HepG2 (cell line): ENCODE measurements around the gene OSBPL2. TPM values are rescaled to one million over a fixed set of nuclear protein-coding genes. Genes with fewer than 3 reads are reported as not detected.

Experiments used
- EP300 ChIP-seq, 3 experiments: sonication (generic) in 1 of 3; formaldehyde crosslinking in 1 of 3; IDR thresholded peaks; 2 replicates each; pipeline versions ENCODE4 v1.5.1 to v1.6.1; 2011 to 2020; ENCODE audit warnings: low read depth in 2 of 3, low read length in 2 of 3, borderline replicate concordance in 1 of 3, improper control_type of control experiment in 1 of 3, mild to moderate bottlenecking in 1 of 3, missing genetic modification reagents in 1 of 3, moderate library complexity in 1 of 3
- HOXA3 ChIP-seq: sonication (generic); formaldehyde crosslinking; IDR thresholded peaks from 2 replicates; pipeline ENCODE4 v1.5.0; 2020; ENCODE audit warnings: missing genetic modification reagents
- MAFF ChIP-seq: IDR thresholded peaks from 2 replicates; pipeline ENCODE4 v1.6.1; 2011; ENCODE audit warnings: low read depth, low read length, improper control_type of control experiment
- PAF1 ChIP-seq: IDR thresholded peaks from 2 replicates; pipeline ENCODE4 v1.6.1; 2016; ENCODE audit warnings: missing genetic modification reagents, missing compliant biosample characterization
- PHF8 ChIP-seq: sonication (generic); formaldehyde crosslinking; IDR thresholded peaks from 2 replicates; pipeline ENCODE4 v1.5.0; 2020; ENCODE audit warnings: missing genetic modification reagents
- SP1 ChIP-seq, 2 experiments: fragments of 450-650 bp in 1 of 2; sonication (generic) in 1 of 2; formaldehyde crosslinking in 1 of 2; IDR thresholded peaks; 2 replicates each; pipeline versions ENCODE4 v1.4.0 to v1.6.1; 2016 to 2020; ENCODE audit warnings: missing genetic modification reagents in 1 of 2
- TEAD3 ChIP-seq: optimal IDR thresholded peaks from 2 replicates; pipeline ENCODE3; 2016; ENCODE audit warnings: borderline replicate concordance
- ZNF331 ChIP-seq: sonication (generic); formaldehyde crosslinking; IDR thresholded peaks from 2 replicates; pipeline ENCODE4 v1.4.0; 2020; ENCODE audit warnings: missing genetic modification reagents
- ZNF572 ChIP-seq: sonication (generic); formaldehyde crosslinking; IDR thresholded peaks from 2 replicates; pipeline ENCODE4 v1.5.1; 2020; ENCODE audit warnings: mild to moderate bottlenecking, missing genetic modification reagents
- polyA plus RNA-seq, 8 experiments: library from polyadenylated mRNA; depleted of rRNA in 3 of 8; stranded (reverse) in 7 of 8; unstranded in 1 of 8; fragments of >200 nt; fragmentation: Illumina TruSeq in 4 of 8; extraction: Trizol in 4 of 8; gene quantifications; 2 replicates each; pipeline versions ENCODE4 v1.2.1 to v1.2.3, GENCODE V29; 2011 to 2016; ENCODE audit warnings: low read depth in 4 of 8, missing spikeins in 1 of 8, mixed read lengths in 1 of 8; ENCODE audit not compliant: insufficient read depth in 1 of 8
- total RNA-seq, 5 experiments: library from RNA; depleted of rRNA; stranded (reverse); fragments of >200 nt; fragmentation: Illumina TruSeq; extraction: Trizol; gene quantifications; 2 replicates each; pipeline ENCODE4 v1.2.3, GENCODE V29; 2016; ENCODE audit warnings: low read depth in 1 of 5
- TF ChIP-seq, protein P1 (sequence below): sonication (generic); formaldehyde crosslinking; IDR thresholded peaks from 2 replicates; pipeline ENCODE4 v1.8.0; 2022; ENCODE audit warnings: missing genetic modification reagents, mild to moderate bottlenecking, inconsistent platforms, borderline replicate concordance
- TF ChIP-seq, protein P2 (sequence below): sonication (generic); formaldehyde crosslinking; IDR thresholded peaks from 2 replicates; pipeline ENCODE4 v1.4.0; 2020; ENCODE audit warnings: missing genetic modification reagents
- TF ChIP-seq, protein P3 (sequence below): IDR thresholded peaks from 2 replicates; pipeline ENCODE4 v1.6.1; 2016; ENCODE audit warnings: low read depth, control low read depth
- TF ChIP-seq, protein P4 (sequence below): sonication (generic); formaldehyde crosslinking; IDR thresholded peaks from 2 replicates; pipeline ENCODE4 v1.4.0; 2020; ENCODE audit warnings: missing genetic modification reagents, low read depth, mild to moderate bottlenecking, borderline replicate concordance
- TF ChIP-seq, protein P5 (sequence below): sonication (generic); formaldehyde crosslinking; IDR thresholded peaks from 2 replicates; pipeline ENCODE4 v1.4.0; 2020; ENCODE audit warnings: mild to moderate bottlenecking, missing genetic modification reagents
- TF ChIP-seq, protein P6 (sequence below): sonication (generic); formaldehyde crosslinking; IDR thresholded peaks from 2 replicates; pipeline ENCODE4 v1.4.0; 2020; ENCODE audit warnings: missing genetic modification reagents
- TF ChIP-seq, protein P7 (sequence below): sonication (generic); formaldehyde crosslinking; IDR thresholded peaks from 2 replicates; pipeline ENCODE4 v1.4.0; 2020; ENCODE audit warnings: missing genetic modification reagents; ENCODE audit errors: not compliant biosample characterization

The OSBPL2 gene
- total and polyA plus RNA-seq, 2 of the 13 experiments (the other 11 are each of a cell fraction or from before 2014, with no cell fraction given), result 18.5 to 37.4 TPM

DNA sequence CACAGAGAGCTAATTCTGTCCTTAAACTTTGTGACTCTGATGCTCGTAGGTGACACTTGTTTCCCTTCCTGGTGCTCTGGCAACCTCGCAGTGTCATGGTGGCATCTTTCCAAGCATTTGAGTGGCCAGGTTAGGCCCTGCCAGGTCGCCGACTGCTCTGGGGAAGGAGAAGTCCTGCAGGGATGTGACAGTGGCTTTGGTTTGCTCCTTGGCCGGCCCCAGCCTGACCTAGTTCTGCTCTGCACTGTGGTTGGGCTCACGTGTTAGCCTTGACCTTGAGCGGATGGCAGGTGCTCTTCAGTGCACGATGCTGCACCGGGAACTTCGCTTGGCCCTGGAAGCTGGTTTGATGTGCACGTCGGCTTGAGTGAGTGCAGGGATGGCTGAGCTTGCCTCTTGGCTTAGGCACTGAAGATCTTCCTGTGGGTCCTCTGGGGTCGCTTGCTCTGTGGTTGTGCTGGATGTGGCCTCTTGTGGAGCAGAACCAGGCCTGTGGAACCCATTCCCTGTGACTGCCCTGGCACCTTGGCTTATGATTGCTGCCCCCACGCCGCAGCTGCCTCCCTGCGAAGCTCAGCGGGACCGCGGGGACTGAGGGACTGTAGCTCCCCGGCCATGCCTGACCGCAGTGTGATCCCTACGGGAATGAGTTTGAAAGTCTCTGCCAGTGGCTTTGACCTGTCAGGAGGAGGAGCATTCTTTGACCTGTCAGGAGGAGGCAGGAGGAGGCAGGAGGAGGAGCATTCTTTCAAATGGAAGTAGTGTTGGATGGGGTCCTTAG is 8.7 kb downstream of the OSBPL2 start (continued):
- TF ChIP-seq EP300 (IDR thresholded peaks at IDR 0.05; ENCODE audit: low read depth in 2 of 2, low read length in 2 of 2), result no peak
- no peak for TF ChIP-seq EP300 (CRISPR knock-in tag; IDR thresholded peaks at IDR 0.05; ENCODE audit: borderline replicate concordance)
- TF ChIP-seq, protein P1, sequence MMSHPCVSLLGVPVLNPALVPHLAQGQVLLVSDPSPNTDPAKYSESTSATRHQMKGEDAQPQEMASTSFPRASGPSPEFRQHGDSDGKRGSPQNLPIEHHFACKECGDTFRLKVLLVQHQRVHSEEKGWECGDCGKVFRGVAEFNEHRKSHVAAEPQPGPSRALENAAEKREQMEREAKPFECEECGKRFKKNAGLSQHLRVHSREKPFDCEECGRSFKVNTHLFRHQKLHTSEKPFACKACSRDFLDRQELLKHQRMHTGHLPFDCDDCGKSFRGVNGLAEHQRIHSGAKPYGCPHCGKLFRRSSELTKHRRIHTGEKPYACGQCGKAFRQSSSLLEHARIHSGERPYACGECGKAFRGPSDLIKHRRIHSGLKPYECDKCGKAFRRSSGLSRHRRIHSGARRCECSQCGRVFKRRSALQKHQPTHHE (CRISPR knock-in tag), result no peak
- TF ChIP-seq, protein P2, sequence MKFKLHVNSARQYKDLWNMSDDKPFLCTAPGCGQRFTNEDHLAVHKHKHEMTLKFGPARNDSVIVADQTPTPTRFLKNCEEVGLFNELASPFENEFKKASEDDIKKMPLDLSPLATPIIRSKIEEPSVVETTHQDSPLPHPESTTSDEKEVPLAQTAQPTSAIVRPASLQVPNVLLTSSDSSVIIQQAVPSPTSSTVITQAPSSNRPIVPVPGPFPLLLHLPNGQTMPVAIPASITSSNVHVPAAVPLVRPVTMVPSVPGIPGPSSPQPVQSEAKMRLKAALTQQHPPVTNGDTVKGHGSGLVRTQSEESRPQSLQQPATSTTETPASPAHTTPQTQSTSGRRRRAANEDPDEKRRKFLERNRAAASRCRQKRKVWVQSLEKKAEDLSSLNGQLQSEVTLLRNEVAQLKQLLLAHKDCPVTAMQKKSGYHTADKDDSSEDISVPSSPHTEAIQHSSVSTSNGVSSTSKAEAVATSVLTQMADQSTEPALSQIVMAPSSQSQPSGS (CRISPR knock-in tag), result no peak
- TF ChIP-seq, protein P3, sequence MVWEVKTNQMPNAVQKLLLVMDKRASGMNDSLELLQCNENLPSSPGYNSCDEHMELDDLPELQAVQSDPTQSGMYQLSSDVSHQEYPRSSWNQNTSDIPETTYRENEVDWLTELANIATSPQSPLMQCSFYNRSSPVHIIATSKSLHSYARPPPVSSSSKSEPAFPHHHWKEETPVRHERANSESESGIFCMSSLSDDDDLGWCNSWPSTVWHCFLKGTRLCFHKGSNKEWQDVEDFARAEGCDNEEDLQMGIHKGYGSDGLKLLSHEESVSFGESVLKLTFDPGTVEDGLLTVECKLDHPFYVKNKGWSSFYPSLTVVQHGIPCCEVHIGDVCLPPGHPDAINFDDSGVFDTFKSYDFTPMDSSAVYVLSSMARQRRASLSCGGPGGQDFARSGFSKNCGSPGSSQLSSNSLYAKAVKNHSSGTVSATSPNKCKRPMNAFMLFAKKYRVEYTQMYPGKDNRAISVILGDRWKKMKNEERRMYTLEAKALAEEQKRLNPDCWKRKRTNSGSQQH, result no peak
- TF ChIP-seq, protein P4, sequence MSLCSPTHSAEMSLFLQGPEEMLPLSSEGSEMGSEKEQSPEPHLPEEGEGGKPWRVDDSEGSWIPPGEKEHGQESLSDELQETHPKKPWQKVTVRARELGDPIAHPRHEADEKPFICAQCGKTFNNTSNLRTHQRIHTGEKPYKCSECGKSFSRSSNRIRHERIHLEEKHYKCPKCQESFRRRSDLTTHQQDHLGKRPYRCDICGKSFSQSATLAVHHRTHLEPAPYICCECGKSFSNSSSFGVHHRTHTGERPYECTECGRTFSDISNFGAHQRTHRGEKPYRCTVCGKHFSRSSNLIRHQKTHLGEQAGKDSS, result no peak
- TF ChIP-seq, protein P5, sequence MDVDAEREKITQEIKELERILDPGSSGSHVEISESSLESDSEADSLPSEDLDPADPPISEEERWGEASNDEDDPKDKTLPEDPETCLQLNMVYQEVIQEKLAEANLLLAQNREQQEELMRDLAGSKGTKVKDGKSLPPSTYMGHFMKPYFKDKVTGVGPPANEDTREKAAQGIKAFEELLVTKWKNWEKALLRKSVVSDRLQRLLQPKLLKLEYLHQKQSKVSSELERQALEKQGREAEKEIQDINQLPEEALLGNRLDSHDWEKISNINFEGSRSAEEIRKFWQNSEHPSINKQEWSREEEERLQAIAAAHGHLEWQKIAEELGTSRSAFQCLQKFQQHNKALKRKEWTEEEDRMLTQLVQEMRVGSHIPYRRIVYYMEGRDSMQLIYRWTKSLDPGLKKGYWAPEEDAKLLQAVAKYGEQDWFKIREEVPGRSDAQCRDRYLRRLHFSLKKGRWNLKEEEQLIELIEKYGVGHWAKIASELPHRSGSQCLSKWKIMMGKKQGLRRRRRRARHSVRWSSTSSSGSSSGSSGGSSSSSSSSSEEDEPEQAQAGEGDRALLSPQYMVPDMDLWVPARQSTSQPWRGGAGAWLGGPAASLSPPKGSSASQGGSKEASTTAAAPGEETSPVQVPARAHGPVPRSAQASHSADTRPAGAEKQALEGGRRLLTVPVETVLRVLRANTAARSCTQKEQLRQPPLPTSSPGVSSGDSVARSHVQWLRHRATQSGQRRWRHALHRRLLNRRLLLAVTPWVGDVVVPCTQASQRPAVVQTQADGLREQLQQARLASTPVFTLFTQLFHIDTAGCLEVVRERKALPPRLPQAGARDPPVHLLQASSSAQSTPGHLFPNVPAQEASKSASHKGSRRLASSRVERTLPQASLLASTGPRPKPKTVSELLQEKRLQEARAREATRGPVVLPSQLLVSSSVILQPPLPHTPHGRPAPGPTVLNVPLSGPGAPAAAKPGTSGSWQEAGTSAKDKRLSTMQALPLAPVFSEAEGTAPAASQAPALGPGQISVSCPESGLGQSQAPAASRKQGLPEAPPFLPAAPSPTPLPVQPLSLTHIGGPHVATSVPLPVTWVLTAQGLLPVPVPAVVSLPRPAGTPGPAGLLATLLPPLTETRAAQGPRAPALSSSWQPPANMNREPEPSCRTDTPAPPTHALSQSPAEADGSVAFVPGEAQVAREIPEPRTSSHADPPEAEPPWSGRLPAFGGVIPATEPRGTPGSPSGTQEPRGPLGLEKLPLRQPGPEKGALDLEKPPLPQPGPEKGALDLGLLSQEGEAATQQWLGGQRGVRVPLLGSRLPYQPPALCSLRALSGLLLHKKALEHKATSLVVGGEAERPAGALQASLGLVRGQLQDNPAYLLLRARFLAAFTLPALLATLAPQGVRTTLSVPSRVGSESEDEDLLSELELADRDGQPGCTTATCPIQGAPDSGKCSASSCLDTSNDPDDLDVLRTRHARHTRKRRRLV (CRISPR knock-in tag), result no peak
- TF ChIP-seq PAF1, result no peak
- TF ChIP-seq, protein P6, sequence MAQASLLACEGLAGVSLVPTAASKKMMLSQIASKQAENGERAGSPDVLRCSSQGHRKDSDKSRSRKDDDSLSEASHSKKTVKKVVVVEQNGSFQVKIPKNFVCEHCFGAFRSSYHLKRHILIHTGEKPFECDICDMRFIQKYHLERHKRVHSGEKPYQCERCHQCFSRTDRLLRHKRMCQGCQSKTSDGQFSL (CRISPR knock-in tag), result no peak
- TF ChIP-seq ZNF572, result peak; percentile 68; the same call in 1 of the 2 replicates
- peak; percentile 65 for TF ChIP-seq HOXA3 (CRISPR knock-in tag)
- peak; percentile 40 for TF ChIP-seq TEAD3
- peak; percentile 68 for TF ChIP-seq ZNF331
- TF ChIP-seq, protein P7, sequence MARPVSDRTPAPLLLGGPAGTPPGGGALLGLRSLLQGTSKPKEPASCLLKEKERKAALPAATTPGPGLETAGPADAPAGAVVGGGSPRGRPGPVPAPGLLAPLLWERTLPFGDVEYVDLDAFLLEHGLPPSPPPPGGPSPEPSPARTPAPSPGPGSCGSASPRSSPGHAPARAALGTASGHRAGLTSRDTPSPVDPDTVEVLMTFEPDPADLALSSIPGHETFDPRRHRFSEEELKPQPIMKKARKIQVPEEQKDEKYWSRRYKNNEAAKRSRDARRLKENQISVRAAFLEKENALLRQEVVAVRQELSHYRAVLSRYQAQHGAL (CRISPR knock-in tag), result no peak
- TF ChIP-seq SP1 (IDR thresholded peaks at IDR 0.05), result no peak
- TF ChIP-seq SP1 (CRISPR knock-in tag; IDR thresholded peaks at IDR 0.05), result peak; percentile 29; the same call in 1 of the 2 replicates
- peak; percentile 44; the same call in 1 of the 2 replicates for TF ChIP-seq PHF8 (CRISPR knock-in tag)
- no peak for TF ChIP-seq MAFF
